K562 (cell line): Measurements from ENCODE around the gene APBB2. TPM values are rescaled to one million over a fixed set of nuclear protein-coding genes. Genes with fewer than 3 reads are reported as not detected.

Experiments used
- ATAC-seq: fragments of 200-7000 bp; cut with Tn5 transposase; 3 replicates; pipeline ENCODE4 v1.9.1; 2020; ENCODE audit warnings: moderate library complexity
- BruUV-seq: library from RNA; stranded (reverse); fragments of 400-500 nt; replicated peaks from 2 replicates; lab custom pipeline; 2021; lab: Mats Ljungman, UMichigan
- CTCF ChIA-PET: fragments of 300-600 bp; formaldehyde crosslinking; extraction: SDS; loops from one replicate; lab custom pipeline; 2021; ENCODE audit warnings: low intra/inter-chr PET ratio; lab: Yijun Ruan, JAX
- POLR2A ChIA-PET: fragments of 300-600, 350-650 bp; sonication (Branson Sonifier 250); formaldehyde crosslinking; extraction: SDS; loops from one replicate; lab custom pipeline; 2021; ENCODE audit warnings: antibody characterized with exemption, inconsistent platforms; lab: Yijun Ruan, JAX
- DNase-seq, 4 experiments: peaks; one replicate each; pipeline versions ENCODE4 v3.0.0 to v3.0.0-alpha.2; 2011 to 2018; ENCODE audit warnings: low spot score in 3 of 4, mixed read lengths in 3 of 4; ENCODE audit errors: extremely low read depth in 1 of 4
- FAIRE-seq: peaks from 2 replicates; lab custom pipeline; 2011; peaks lifted over from hg19 to GRCh38; lab: Jason Lieb, UNC
- H2AFZ ChIP-seq: 2 replicates; pipeline ENCODE4 v1.6.0; 2011; ENCODE audit warnings: low read depth, low read length, control low read depth, inconsistent platforms
- H3K27ac ChIP-seq: fragments of 200-600 bp; 3 replicates; pipeline ENCODE4 v1.8.0; 2011; ENCODE audit warnings: low read depth, mild to moderate bottlenecking, control low read depth, inconsistent platforms, low read length, moderate library complexity, mixed read lengths; ENCODE audit errors: extremely low read depth
- H3K27me3 ChIP-seq, 2 experiments: fragments of 300-600 bp in 1 of 2; 2 replicates in 1 of 2; 3 replicates in 1 of 2; pipeline versions ENCODE4 v1.6.0 to v1.8.0; 2011; ENCODE audit warnings: inconsistent platforms in 2 of 2, low read length in 2 of 2, mild to moderate bottlenecking in 1 of 2, mixed read lengths in 1 of 2, moderate library complexity in 1 of 2; ENCODE audit not compliant: control insufficient read depth in 2 of 2, insufficient read depth in 2 of 2
- H3K36me3 ChIP-seq: fragments of 300-600 bp; 3 replicates; pipeline ENCODE4 v1.8.0; 2011; ENCODE audit warnings: mild to moderate bottlenecking, low read length, inconsistent platforms; ENCODE audit not compliant: control insufficient read depth, insufficient read depth
- H3K4me1 ChIP-seq, 2 experiments: fragments of 200-600 bp in 1 of 2; replicated peaks in 1 of 2; 2 replicates in 1 of 2; 3 replicates in 1 of 2; pipeline versions ENCODE4 v1.5.1 to v1.8.0; 2011; ENCODE audit warnings: inconsistent platforms in 2 of 2, low read length in 2 of 2, mild to moderate bottlenecking in 1 of 2, mixed read lengths in 1 of 2, moderate library complexity in 1 of 2; ENCODE audit not compliant: control insufficient read depth in 2 of 2, insufficient read depth in 2 of 2
- H3K4me2 ChIP-seq: 2 replicates; pipeline ENCODE4 v1.6.1; 2011; ENCODE audit warnings: low read length, control low read depth, inconsistent platforms, mixed read lengths; ENCODE audit not compliant: insufficient read depth
- H3K4me3 ChIP-seq: fragments of 200-600 bp; sonication (generic), shearing (Covaris generic); 2 replicates; pipeline ENCODE4 v1.5.1; 2016; ENCODE audit warnings: control low read depth, inconsistent platforms
- H3K79me2 ChIP-seq: fragments of 200-600 bp; 3 replicates; pipeline ENCODE4 v1.8.0; 2011; ENCODE audit warnings: low read length, inconsistent platforms; ENCODE audit not compliant: control insufficient read depth, insufficient read depth
- H3K9ac ChIP-seq, 2 experiments: 2 replicates each; pipeline versions ENCODE4 v1.6.0 to v1.6.1; 2011; ENCODE audit warnings: low read depth in 2 of 2, low read length in 2 of 2, control low read depth in 1 of 2, inconsistent platforms in 1 of 2, mild to moderate bottlenecking in 1 of 2, mixed read lengths in 1 of 2; ENCODE audit not compliant: insufficient read depth in 1 of 2
- H3K9me1 ChIP-seq: one replicate; pipeline ENCODE4 v1.6.0; 2011; ENCODE audit warnings: inconsistent platforms, mild to moderate bottlenecking, low read length, moderate library complexity; ENCODE audit not compliant: control insufficient read depth, insufficient read depth
- H3K9me3 ChIP-seq: replicated peaks from 2 replicates; pipeline ENCODE4 v1.5.1; 2011; ENCODE audit warnings: low read depth, low read length, inconsistent platforms; ENCODE audit not compliant: control insufficient read depth, insufficient read depth
- H4K20me1 ChIP-seq: replicated peaks from 2 replicates; pipeline ENCODE4 v1.6.1; 2011; ENCODE audit warnings: low read length, inconsistent platforms, mixed read lengths; ENCODE audit not compliant: control insufficient read depth, insufficient read depth
- CUX1 ChIP-seq: fragments of 200-800 bp; sonication (Bioruptor generic); IDR thresholded peaks from 2 replicates; pipeline ENCODE4 v1.6.1; 2016; ENCODE audit warnings: missing genetic modification characterization, missing compliant biosample characterization
- DDX20 ChIP-seq: fragments of 450-650 bp; IDR thresholded peaks from 2 replicates; pipeline ENCODE4 v1.6.1; 2016; ENCODE audit warnings: missing genetic modification characterization, low read depth, mild to moderate bottlenecking, missing compliant biosample characterization, moderate library complexity
- TAL1 ChIP-seq: fragments of 450-650 bp; IDR thresholded peaks from 2 replicates; pipeline ENCODE4 v1.6.1; 2016; ENCODE audit warnings: mild to moderate bottlenecking
- ZNF445 ChIP-seq: fragments of 250-450 bp; sonication (Bioruptor Pico); IDR thresholded peaks from 2 replicates; pipeline ENCODE4 v1.4.0; 2020; ENCODE audit warnings: low read depth, mild to moderate bottlenecking, moderate library complexity
- WGBS: fragments of 100-300 bp; shearing (Covaris generic); methylation state at CpG from one replicate; pipeline ENCODE4 v1.1.6; 2016; ENCODE audit warnings: low coverage, mixed read lengths; ENCODE audit not compliant: insufficient coverage; ENCODE audit errors: missing lambda C conversion rate; 5-methylcytosine and 5-hydroxymethylcytosine counted together
- in situ Hi-C: fragments of 300-500 bp; cut with MboI; formaldehyde crosslinking; loops from 4 replicates; pipeline ENCODE4 v1.15.0; 2018; ENCODE audit warnings: inconsistent platforms, mixed read lengths
- intact Hi-C: fragments of 100-400 bp; cut with micrococcal nuclease; formaldehyde crosslinking; loops from 2 replicates; pipeline ENCODE4 v1.14.2; 2022
- polyA plus RNA-seq, 8 experiments: library from polyadenylated mRNA; depleted of rRNA in 4 of 8; stranded (reverse) in 5 of 8; unstranded in 3 of 8; fragments of >200 nt; fragmentation: Nextera tagmentation in 2 of 8; fragmentation: Illumina TruSeq in 1 of 8; extraction: Ambion mirVana in 2 of 8; extraction: Trizol in 1 of 8; gene quantifications; 2 replicates each; pipeline versions ENCODE4 v1.2.1 to v1.2.3, GENCODE V29; 2011 to 2014; ENCODE audit warnings: inconsistent platforms in 1 of 8, missing spikeins in 1 of 8
- total RNA-seq, 7 experiments: library from RNA; depleted of rRNA in 6 of 7; stranded (reverse); fragments of >200 nt in 6 of 7; fragmentation: Illumina TruSeq in 2 of 7; extraction: Trizol in 2 of 7; gene quantifications; 2 replicates each; pipeline versions ENCODE4 v1.2.1 to v1.2.3, GENCODE V29; 2011 to 2021; ENCODE audit warnings: low replicate concordance in 1 of 7
- TF ChIP-seq, protein P1 (sequence below): fragments of 250-450 bp; sonication (Bioruptor Pico); IDR thresholded peaks from 2 replicates; pipeline ENCODE4 v1.8.0; 2022; ENCODE audit warnings: inconsistent platforms

APBB2 gene
- total and polyA plus RNA-seq, 9 of the 15 experiments (the other 6 are each of a cell fraction or from before 2014, with no cell fraction given): 0.08 to 2.1 (median 1.4) TPM

DNA sequence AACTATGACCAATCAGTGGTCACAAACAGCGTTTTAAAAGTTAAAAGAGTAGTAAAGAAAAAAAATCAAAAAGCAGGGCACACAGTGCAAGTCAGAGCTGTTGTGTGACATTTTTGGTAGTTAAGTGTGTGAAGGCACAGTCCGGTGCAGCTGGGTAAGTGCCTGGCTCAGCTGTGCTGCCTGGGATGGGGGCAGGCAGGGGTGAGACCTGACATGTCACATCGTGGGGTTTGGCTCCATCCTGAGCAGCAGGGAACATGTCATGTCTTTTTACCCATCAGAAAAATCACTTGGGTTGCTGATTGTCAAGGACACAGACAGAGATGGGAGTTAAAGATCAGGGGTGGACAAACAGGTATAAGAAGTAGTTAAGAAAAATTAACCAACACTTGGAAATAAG, 339.4 kb downstream of the APBB2 start:
- H3K9me1 ChIP-seq: no peaks in the 10 kb centered on the region
- H4K20me1 ChIP-seq: no peaks in the 10 kb centered on the region
- no peak overlapping the region for H3K4me2 ChIP-seq
- ATAC-seq (no peak), DNase-seq (no peak), FAIRE-seq (no peak)
- H3K4me1 ChIP-seq: no peaks in the 10 kb centered on the region
- H3K4me3 ChIP-seq: no peak overlapping the region
- no peaks in the 10 kb centered on the region for H3K79me2 ChIP-seq
- no peak overlapping the region for H3K9ac ChIP-seq
- no TSS peak for BruUV-seq
- in situ Hi-C loops (no loop called here), intact Hi-C loops (no loop called here)
- TF ChIP-seq TAL1 (no peak), DDX20 (tag) (no peak), CUX1 (CRISPR knock-in tag) (no peak), ZNF445 (CRISPR knock-in tag) (no peak)
- TF ChIP-seq, protein P1, sequence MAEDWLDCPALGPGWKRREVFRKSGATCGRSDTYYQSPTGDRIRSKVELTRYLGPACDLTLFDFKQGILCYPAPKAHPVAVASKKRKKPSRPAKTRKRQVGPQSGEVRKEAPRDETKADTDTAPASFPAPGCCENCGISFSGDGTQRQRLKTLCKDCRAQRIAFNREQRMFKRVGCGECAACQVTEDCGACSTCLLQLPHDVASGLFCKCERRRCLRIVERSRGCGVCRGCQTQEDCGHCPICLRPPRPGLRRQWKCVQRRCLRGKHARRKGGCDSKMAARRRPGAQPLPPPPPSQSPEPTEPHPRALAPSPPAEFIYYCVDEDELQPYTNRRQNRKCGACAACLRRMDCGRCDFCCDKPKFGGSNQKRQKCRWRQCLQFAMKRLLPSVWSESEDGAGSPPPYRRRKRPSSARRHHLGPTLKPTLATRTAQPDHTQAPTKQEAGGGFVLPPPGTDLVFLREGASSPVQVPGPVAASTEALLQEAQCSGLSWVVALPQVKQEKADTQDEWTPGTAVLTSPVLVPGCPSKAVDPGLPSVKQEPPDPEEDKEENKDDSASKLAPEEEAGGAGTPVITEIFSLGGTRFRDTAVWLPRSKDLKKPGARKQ (CRISPR knock-in tag): no peak
- no peaks in the 10 kb centered on the region for H3K9me3 ChIP-seq
- ChIA-PET CTCF (no interaction called here), POLR2A (no interaction called here)
- H3K27me3 ChIP-seq: peaks cover 3 to 14% of the 10 kb centered on the region in 2 experiments; a peak in 2 of 5 replicates
- no peak overlapping the region for H3K27ac ChIP-seq
- H2AFZ ChIP-seq: no peak overlapping the region
- WGBS: 0% methylated on average over 3 of the region's 3 CpGs
- H3K36me3 ChIP-seq: no peaks in the 10 kb centered on the region
